HG03135 (cell line): ENCODE results near the gene CATSPERD.
"Not testable (repeated sequence)": the region's sequence is repeated elsewhere in the genome, so short reads cannot be mapped to it uniquely, and the experiment has no call there.

ENCODE experiments used
- ATAC-seq: cut with Tn5 transposase; IDR thresholded peaks from one replicate; pipeline ENCODE4 v1.9.1; 2021; ENCODE audit warnings: mild to moderate bottlenecking, moderate library complexity; ENCODE audit not compliant: unreplicated experiment

CATSPERD gene

DNA sequence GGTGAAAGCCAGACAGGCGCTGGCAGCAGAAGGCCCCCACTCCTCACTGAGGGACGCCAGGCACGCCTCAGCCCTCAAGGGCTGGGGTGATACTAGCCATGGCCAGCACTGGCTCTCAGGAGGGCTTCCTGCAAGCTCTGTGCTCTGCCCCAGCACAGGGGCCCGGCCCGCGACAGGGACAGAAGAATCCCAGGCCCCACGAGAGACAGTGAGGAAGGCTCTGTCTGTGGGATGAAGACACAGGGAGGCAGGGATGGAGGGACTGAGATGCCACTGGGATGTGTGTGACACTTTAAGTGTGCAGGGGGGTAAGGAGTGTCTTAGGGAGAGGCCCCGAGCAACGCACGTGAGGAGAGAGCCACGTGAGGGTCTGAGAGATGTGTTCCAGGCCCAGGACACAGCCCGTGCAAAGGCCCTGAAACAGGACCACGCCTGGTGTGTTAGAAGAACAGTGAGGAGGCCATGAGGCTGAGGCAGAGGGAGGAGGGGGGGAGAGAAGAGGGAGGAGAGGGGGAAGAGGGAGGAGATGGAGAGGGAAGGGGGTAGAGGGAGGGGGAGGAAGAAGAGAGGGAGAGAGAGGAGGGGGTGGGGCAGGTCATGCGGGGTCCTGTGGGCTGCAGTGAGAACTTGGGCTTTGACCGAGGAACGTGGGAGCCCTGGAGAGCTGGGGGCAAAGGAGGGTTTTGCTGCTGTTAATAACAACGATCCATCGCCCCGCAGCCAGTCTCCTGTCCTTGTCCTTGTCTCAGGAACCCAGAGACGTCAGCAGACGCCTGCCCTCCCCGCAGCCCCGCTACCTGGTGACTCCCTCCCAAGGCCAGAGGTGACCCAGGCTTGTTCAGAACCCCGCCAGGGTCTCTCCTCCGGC lies 23.2 kb upstream of the CATSPERD start:
- no peak for ATAC-seq

DNA sequence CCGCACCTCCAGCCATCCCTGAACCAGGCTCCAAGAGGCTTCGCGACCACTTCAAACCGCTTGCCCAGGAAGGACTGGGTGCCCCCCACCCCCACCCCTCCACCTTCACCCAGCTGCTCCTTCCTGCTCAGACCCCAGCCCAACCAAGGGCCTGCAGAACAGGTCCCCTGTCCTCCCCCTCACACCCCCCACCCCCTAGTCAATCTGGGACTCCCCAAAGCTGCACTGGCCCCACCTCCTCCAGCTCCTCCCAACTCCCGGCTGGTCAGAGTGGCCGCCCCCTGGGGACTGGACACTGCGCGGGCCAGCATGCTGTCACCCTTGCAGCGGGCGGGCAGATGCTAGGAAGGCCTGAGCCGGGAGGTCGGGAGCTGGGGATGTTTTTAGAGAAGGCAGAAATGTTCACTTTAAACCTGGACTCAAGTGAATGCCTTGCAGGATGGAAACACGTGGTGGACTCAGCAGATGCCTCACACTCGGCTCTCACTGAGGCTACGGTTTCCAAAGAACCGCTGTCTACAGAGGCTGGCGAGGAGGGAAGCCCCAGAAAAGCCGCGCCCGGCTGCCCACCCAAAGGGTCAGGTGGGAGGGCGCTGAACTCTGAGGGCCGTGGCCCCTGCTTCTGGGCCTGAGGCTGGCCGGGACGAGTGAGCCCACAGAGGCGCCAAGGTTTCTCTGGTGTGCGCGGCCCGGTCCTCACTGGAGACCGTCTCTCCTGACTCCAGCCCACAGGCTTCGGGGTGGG lies 22.4 kb upstream of the CATSPERD start:
- no peak for ATAC-seq

DNA sequence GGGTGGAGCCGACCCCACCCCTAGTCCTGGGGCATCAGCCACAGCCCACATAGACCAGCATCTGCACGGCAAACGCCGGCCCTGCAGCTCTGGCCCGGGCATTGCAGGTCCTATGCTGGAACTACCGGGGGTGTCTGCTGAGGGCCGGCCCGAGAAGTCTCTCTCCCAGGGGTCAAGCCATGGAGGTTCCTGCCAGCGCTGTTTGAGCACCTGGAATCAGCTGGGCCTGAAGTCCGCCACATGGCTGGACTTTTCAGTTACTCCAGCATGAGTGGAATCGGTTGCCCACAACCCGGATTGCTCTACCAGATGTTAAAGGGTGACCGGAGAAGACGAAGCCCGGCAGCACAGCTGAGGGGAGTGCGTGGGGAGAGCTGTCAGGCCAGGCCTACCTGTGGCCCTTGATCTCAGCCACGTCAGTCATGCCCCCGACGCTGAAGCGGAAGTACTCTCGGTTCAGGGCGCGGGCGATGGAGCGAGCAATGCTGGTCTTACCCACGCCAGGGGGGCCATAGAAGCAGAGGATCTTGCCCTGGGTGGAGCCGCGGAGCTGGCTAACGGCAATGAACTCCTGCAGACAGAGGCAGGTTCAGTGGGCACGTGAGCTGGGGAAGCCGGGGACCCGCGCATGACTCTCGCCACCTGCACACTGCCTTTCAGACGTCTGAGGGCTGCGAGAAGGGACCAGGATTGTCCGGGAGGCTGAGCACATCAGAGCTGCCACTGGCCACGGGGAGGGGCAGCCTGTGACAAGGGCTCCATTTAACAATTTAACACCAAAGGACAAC lies 21.6 kb upstream of the CATSPERD start:
- no peak for ATAC-seq

- no peak for ATAC-seq
Observed at GRCh38 chr19:5700455-5701092, 19.9 kb upstream of the CATSPERD start.

DNA sequence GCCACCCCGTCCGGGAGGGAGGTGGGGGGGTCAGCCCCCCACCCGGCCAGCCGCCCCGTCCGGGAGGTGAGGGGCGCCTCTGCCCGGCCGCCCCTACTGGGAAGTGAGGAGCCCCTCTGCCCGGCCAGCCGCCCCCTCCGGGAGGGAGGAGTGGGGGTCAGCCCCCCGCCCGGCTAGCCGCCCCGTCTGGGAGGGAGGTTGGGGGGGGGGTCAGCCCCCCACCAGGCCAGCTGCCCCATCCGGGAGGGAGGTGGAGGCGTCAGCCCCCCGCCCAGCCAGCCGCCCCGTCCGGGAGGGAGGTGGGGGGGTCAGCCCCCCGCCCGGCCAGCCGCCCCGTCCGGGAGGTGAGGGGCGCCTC lies 18.4 kb upstream of the CATSPERD start:
- ATAC-seq = not testable (repeated sequence)

DNA sequence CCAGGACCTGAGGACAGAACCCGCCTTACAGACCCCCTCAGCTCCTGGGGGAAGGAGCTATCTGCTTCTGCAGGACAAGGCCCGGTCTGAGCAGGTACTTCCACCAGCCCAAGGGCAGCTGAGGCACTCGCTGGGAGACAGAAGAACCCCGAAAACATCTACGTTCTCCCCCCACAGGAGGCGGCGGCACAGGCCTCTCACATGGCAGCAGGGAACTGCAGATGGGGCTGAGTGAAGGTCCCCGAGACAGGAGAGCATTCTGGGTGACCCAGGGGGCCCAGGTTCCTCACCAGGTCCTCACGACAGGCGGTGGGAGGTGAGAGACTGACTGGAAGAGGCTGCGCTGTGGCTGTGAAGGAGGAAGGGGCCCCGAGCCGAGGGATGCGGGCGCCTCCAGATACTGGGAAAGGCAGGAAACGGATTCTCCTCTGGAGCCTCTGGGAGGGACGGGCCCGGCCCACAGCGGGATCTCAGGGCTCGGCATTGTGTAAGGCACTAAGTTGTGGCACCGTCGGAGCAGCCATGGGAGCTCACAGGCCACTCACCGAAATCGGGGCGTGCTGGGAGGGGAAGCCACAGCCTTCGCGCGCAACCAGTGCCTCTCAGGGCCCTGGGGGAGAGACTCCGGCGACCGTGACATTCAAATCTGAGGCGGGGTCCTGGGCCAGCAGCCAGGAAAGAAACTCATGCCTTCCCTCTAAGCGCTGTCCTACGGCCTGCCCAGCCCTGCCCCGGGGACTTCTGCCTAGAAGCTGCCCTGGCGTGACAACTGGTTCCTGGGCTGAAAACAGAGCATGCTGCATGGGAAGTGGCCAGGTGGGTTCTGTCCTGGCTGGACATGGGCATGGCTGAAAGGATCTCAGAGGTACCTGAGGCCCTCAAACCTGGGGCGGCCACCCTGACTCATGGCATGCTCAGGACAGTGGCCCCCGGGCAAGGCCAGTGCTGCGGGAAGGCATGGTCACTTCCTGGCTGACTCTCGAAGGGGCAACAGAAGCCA lies 16.3 kb upstream of the CATSPERD start:
- ATAC-seq = no peak

GRCh38 chr19:5705552-5705951 lies 14.9 kb upstream of the CATSPERD start:
- ATAC-seq = no peak

DNA sequence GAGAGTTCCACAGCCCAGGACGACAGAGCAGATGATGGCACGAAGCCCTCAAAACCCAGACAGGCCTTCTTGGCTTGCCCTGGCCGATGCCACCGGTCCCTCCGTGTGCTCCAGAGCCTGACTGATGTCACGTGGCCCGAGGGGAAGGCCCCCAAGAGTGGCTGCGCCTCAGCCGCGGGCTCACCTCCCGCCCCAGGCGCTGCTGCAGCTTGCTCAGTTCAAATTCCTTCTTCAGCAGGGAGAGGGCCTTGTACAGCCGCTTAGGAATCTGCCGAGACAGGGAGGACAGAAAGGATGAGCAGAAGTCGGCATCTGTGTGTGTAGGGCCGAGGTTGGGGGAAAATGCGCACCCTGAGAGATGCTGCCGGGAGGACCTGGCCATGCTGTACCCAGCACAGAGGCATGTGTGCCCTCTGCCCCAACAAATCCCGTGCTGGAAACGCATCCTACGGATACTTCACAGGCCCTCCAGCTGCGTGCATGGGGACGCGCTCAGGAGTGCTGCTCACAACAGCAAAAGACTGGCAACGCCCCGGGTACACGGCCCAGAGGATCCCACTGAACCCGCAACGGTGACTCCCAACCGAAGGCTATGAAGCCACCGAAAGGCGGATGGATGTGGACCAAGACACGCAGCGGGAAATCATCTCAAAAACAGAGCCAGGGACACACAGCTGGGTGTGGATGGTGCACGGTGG lies 13.4 kb upstream of the CATSPERD start:
- ATAC-seq = no peak

- no peak for ATAC-seq
Observed at GRCh38 chr19:5707576-5708575, 12.6 kb upstream of the CATSPERD start.

GRCh38 chr19:5711025-5711424 lies 9.4 kb upstream of the CATSPERD start:
- no peak for ATAC-seq

GRCh38 chr19:5711713-5712161 lies 8.7 kb upstream of the CATSPERD start:
- ATAC-seq = no peak

DNA sequence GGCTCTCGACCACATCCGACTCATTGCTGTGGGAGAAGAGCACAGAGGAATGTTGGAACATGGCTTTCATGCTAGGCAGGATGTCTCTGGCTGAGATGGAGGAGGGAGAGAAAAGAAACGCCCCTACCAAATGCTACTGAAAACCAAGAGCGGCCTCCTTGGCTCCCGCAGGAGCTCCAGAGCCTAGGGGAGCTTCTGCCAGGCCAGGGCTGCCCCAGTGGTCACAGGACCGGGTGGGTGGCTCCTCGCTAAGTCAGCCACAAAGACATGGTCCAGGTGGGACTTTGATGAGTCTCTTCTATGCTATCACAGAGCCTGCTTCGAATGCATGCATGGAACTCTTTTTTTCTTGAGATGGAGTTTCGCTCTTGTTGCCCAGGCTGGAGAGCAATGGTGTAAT lies 7.2 kb upstream of the CATSPERD start:
- no peak for ATAC-seq

DNA sequence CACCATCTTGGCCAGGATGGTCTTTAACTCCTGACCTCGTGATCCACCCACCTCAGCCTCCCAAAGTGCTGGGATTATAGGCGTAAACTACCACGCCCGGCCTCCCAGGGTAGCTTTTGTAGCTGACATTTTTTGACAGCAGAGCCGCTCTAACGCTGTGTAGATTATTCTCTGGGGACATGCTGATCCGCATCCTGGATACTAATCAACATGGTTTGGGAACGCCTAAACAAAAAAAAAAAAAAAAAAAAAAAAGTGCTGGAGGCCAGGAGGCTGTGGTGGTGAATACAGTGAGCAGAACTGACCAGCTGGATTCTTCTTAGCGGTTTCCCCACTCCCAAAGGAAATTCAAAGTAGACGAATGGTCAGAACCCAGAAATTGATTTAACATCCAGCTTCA lies 5.6 kb upstream of the CATSPERD start:
- no peak for ATAC-seq

- ATAC-seq = no peak
Observed at GRCh38 chr19:5717215-5717935, 3.1 kb upstream of the CATSPERD start.

DNA sequence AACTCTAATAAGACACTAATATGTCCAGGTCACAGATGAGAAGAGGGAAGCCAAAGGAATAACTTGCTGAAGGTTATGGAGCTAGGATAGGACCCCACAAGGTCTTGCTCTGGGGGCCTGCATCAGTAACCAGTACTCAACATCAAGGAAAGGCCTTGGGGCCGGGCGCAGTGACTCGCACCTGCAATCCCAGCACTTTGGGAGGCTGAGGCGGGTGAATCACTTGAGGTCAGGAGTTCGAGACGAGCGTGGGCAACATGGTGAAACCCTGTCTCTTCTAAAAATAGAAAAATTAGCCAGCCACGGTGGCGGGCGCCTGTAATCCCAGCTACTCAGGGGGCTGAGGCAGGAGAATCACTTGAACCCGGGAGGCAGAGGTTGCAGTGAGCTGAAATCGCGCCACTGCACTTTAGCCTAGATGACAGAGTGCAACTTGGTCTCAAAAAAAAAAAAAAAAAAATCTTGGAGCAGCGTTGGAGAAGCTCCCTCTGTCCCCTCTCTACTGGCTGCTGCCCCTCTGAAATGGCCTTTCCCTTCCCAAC lies 2.3 kb upstream of the CATSPERD start:
- ATAC-seq = no peak

DNA sequence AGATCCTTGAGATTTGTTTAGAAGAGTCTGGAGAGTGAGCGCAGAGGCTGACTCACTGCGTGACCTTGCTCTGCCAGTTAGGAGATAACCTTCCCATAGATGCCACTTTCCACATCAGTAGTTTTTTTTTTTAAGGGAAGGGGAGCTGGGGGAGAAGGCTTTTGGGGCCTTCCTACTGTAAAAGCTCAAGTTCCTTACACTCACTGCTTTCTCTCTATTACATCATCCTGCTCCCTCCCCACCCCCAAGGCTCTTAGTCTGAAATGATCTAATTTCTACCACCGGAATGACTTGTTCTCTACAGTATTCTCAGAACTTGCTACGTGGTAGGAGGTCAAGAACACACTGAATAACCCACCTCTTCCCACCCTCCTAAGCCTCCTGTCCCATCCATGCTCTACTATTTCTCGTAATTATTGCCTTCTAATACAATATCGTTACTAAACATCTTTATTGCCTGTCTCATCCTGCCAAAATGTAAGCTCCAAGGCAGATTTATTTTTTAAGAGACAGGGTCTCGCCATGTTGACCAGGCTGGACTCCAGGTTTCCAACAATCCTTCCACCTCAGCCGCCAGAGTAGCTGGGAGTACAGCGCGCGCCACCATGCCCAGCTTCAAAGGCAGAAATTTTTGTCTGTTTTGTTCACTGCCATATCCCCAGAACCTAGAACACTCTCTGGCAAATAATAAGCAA lies 1.7 kb upstream of the CATSPERD start:
- no peak for ATAC-seq
